Stomach smooth muscle (tissue), 2 donors: Measurements from ENCODE around the gene AMIGO1.
"Not testable (repeated sequence)": the region's sequence is repeated elsewhere in the genome, so short reads cannot be mapped to it uniquely, and the experiment has no call there.

Experiments
- H3K27ac ChIP-seq: one replicate; pipeline ENCODE4 v1.7.0; 2013; ENCODE audit warnings: mild to moderate bottlenecking, low read length, inconsistent platforms
- H3K27me3 ChIP-seq, 2 donors: one replicate each; pipeline ENCODE4 v1.7.0; 2013; ENCODE audit warnings: low read length in 2 of 2; ENCODE audit not compliant: insufficient read depth in 2 of 2, control insufficient read depth in 1 of 2
- H3K36me3 ChIP-seq, 2 donors: one replicate each; pipeline ENCODE4 v1.7.0; 2013; ENCODE audit warnings: low read length in 2 of 2; ENCODE audit not compliant: control insufficient read depth in 2 of 2, insufficient read depth in 2 of 2
- H3K4me1 ChIP-seq: one replicate; pipeline ENCODE4 v1.7.0; 2013; ENCODE audit warnings: low read length; ENCODE audit not compliant: control insufficient read depth, insufficient read depth
- H3K4me3 ChIP-seq, 2 donors: one replicate each; pipeline ENCODE4 v1.7.0; 2013; ENCODE audit warnings: low read length in 2 of 2
- H3K9ac ChIP-seq, 2 donors: one replicate each; pipeline ENCODE4 v1.7.0; 2013; ENCODE audit warnings: low read length in 2 of 2, mild to moderate bottlenecking in 1 of 2
- H3K9me3 ChIP-seq, 2 donors: one replicate each; pipeline ENCODE4 v1.7.0; 2013; ENCODE audit warnings: low read length in 2 of 2; ENCODE audit not compliant: control insufficient read depth in 2 of 2
- donor health status: healthy.
- donor health status: Pancreatic carcinoma.

The AMIGO1 gene

DNA sequence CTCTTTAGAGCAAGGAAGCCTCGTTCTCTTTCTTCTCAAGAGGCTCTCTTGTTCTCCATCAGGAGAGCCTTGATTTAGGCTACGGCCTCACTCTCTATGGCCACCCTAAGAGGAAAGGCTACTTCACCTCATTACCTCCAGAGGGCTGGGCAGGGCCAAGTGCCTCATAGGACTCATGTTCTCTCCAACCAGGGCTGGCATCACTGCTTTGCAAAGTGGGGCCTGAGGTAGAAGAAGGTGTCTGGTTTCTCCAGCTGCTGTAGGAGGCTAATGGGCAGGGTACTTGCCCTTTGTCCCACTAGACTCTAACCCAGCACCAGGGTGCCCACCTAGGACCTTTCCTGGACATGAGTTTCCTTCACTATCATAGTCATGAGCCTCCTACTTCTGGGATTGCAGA, 27.9 kb downstream of the AMIGO1 start:
- Histone ChIP-seq H3K27ac (no peak overlapping the region), H3K36me3 (peaks cover 10 to 13% of the 10 kb centered on the region in 2 donors), H3K9ac (no peak overlapping the region), H3K9me3 (no peaks in the 10 kb centered on the region), H3K4me3 (no peak overlapping the region), H3K4me1 (peaks cover 16% of the 10 kb centered on the region), H3K27me3 (no peaks in the 10 kb centered on the region)

DNA sequence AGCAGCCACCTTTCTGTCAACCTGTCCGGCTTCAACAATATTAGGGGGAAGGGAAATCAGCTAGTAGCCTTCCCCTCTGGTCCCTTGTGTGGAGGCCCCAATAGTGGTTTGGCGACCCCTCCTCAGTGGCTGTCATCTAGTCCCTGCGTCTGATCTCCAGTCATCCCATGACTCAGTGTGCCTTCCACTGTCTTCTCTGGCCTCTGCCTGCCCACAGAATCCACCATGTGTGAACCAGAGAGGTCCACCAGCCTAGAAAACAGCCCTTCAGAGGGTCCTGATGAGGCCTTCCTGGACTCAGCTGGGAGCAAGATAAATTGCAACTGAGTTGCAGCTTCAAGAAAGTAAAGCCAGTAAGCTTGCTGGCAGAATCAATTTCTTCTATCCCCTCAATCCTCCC, 29.6 kb downstream of the AMIGO1 start:
- no peaks in the 10 kb centered on the region for H3K9me3 ChIP-seq
- peaks cover 21 to 22% of the 10 kb centered on the region in 2 donors for H3K36me3 ChIP-seq
- H3K27ac ChIP-seq: no peak overlapping the region
- no peaks in the 10 kb centered on the region for H3K27me3 ChIP-seq
- H3K9ac ChIP-seq: no peak overlapping the region
- H3K4me3 ChIP-seq: no peak overlapping the region
- peaks cover 15% of the 10 kb centered on the region for H3K4me1 ChIP-seq

DNA sequence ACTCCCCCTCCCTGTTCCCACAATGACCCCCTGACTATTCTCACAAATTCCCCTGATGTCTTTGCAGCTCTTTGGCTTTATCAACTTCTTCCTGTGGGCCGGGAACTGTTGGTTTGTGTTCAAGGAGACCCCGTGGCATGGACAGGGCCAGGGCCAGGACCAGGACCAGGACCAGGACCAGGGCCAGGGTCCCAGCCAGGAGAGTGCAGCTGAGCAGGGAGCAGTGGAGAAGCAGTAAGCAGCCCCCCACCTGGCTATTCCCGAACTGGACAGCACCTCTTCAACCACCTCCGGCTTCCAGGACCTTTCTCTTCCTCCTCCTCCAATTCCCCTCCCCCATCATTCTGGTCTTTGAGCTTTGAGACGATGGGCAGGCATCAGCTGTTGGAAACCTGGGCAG, 30.2 kb downstream of the AMIGO1 start:
- Histone ChIP-seq H3K4me3 (no peak overlapping the region), H3K9ac (no peak overlapping the region)

DNA sequence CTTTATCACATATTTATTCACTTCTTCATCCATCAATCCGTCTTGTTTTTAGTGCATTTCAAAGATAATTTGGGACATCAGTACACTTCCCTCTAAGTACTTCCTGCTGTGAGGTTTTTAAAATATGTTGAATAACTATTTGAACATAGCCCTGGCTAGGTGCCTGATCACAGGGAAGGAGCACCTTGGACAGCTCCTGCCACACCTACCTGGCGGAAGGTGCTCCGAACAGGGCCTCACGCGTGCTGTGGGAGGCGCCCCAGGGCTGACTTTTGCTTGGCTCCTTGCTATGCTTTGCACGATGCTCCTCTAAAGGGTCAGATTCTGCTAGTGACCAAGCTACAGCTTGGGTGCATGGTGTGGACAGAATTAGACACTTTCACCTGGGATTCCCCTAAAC, 30.7 kb downstream of the AMIGO1 start:
- H3K4me1 ChIP-seq: peaks cover 7% of the 10 kb centered on the region

More for the DNA sequence above, 30.2 kb downstream of the AMIGO1 start:
- peaks cover 9% of the 10 kb centered on the region for H3K4me1 ChIP-seq
- H3K36me3 ChIP-seq: peaks cover 21 to 22% of the 10 kb centered on the region in 2 donors
- H3K9me3 ChIP-seq: no peaks in the 10 kb centered on the region
- no peaks in the 10 kb centered on the region for H3K27me3 ChIP-seq
- H3K27ac ChIP-seq: no peak overlapping the region

DNA sequence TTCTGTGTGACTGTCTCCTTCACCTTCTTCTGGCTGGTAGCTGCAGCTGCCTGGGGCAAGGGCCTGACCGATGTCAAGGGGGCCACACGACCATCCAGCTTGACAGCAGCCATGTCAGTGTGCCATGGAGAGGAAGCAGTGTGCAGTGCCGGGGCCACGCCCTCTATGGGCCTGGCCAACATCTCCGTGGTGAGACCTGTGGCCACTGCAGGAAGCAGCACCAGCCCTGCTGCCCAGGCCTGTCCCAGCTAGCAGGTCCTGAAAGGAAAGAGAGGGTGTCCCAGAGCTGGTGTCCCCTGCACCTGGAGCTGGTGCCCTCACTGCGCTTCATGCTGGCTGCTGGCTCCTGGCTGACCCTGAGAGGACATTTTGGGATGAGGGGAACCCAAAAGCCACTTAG, 31.7 kb downstream of the AMIGO1 start:
- peaks cover 21 to 22% of the 10 kb centered on the region in 2 donors for H3K36me3 ChIP-seq
- H3K27ac ChIP-seq: no peak overlapping the region
- H3K9me3 ChIP-seq: no peaks in the 10 kb centered on the region
- peaks cover under 1% of the 10 kb centered on the region for H3K4me1 ChIP-seq
- no peak overlapping the region for H3K4me3 ChIP-seq
- no peak overlapping the region for H3K9ac ChIP-seq
- H3K27me3 ChIP-seq: no peaks in the 10 kb centered on the region

More for the DNA sequence above, 30.7 kb downstream of the AMIGO1 start:
- Histone ChIP-seq H3K9me3 (no peaks in the 10 kb centered on the region), H3K9ac (no peak overlapping the region), H3K27me3 (no peaks in the 10 kb centered on the region), H3K27ac (no peak overlapping the region), H3K4me3 (no peak overlapping the region), H3K36me3 (peaks cover 21 to 22% of the 10 kb centered on the region in 2 donors)

DNA sequence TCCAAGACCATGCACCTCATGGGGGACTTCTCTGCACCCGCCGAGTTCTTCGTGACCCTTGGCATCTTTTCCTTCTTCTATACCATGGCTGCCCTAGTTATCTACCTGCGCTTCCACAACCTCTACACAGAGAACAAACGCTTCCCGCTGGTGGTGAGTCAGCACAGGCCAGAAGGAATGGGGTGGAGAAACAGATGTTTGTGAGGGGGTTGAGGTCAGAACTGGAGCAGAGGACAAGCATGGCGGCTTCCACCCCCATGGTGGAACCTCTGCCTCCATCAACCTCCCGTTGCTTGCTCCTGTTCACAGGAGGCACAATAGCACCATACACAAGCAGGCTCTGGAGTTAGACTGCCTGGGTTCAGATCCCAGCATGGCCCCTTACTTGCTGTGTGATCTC, 32.7 kb downstream of the AMIGO1 start:
- H3K9me3 ChIP-seq: no peaks in the 10 kb centered on the region
- H3K36me3 ChIP-seq: peaks cover 20 to 21% of the 10 kb centered on the region in 2 donors
- no peak overlapping the region for H3K4me3 ChIP-seq
- no peak overlapping the region for H3K27ac ChIP-seq
- H3K27me3 ChIP-seq: no peaks in the 10 kb centered on the region
- no peak overlapping the region for H3K9ac ChIP-seq
- H3K4me1 ChIP-seq: no peaks in the 10 kb centered on the region

DNA sequence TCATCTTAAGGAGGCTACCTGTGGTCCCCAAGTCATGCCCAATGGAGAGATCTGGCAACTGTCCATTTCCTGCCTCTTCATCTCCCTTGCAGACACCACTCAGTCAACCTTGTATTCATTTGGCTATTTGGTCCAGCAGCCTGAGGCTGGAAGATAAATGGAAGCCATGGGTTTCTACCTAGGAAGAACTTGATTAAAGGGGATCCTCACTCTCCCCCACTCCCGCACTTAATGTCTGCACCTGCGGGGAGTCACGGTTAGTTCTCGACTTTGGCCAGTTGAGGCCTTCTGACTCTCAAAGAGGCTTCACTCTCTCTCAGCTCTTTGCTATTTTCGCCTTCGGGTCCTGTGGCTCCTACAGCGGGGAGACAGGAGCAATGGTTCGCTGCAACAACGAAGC, 34.3 kb downstream of the AMIGO1 start:
- Histone ChIP-seq H3K4me3 (no peak overlapping the region), H3K9me3 (no peaks in the 10 kb centered on the region), H3K9ac (no peak overlapping the region), H3K27me3 (no peaks in the 10 kb centered on the region), H3K4me1 (no peaks in the 10 kb centered on the region), H3K27ac (no peak overlapping the region), H3K36me3 (peaks cover 17 to 21% of the 10 kb centered on the region in 2 donors)

DNA sequence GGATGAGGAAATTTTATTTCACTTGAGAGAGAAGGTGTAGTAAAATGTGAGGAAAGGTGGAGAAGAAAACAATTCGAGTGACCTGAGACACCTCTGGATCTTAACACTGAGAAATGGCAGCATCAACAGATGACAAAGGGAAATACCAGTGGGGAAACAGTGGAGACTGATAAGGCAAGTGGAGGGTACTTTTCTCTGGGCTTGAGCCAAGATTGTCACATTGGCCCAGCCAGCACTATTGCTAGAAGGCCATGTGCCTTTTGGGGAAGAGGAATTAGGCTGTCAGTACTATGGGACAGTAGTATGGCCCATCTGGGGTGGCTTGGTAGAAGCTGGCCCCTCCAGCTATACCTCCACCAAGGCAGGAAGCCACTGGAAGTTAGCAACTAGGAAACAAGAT, 34.8 kb downstream of the AMIGO1 start:
- H3K4me1 ChIP-seq: no peaks in the 10 kb centered on the region
- H3K27me3 ChIP-seq: no peaks in the 10 kb centered on the region
- no peak overlapping the region for H3K9ac ChIP-seq
- no peaks in the 10 kb centered on the region for H3K9me3 ChIP-seq
- H3K4me3 ChIP-seq: no peak overlapping the region
- peaks cover 15 to 21% of the 10 kb centered on the region in 2 donors for H3K36me3 ChIP-seq
- H3K27ac ChIP-seq: no peak overlapping the region

DNA sequence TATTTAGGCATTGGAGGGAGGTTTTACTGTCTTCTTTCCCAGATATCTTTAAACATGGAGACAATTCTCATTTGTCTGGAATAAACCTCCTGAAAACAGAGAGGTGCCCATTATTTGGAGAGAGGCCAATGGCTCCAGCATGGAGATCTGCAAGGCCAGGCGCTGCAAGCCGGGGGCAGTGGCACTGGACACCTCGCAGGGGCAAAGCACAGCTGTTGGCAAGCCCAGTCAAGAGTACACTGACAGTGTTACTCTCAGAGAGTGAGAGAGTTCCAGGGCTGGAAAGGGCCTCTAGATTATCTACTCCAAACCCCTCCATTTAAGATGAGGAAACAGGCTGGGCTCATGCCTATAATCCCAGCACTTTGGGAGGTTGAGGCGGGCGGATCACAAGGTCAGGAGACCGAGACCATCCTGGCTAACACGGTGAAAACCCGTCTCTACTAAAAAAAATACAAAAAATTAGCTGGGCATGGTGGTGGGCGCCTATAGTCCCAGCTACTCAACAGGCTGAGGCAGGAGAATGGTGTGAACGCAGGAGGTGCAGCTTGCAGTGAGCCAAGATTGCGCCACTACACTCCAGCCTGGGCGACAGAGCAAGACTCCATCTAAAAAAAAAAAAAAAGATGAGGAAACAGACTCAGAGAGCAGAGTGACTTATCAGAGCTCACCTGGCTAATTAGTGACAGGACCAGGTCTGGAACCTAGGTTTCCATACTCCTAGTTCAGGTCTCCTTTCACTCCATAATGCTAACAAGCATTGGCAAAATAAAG, 36.1 kb downstream of the AMIGO1 start:
- not testable (repeated sequence) for H3K9me3 ChIP-seq, H3K4me3 ChIP-seq, H3K9ac ChIP-seq, H3K27me3 ChIP-seq, H3K27ac ChIP-seq, H3K4me1 ChIP-seq
- peaks cover 15 to 18% of the 10 kb centered on the region in 2 donors for H3K36me3 ChIP-seq

DNA sequence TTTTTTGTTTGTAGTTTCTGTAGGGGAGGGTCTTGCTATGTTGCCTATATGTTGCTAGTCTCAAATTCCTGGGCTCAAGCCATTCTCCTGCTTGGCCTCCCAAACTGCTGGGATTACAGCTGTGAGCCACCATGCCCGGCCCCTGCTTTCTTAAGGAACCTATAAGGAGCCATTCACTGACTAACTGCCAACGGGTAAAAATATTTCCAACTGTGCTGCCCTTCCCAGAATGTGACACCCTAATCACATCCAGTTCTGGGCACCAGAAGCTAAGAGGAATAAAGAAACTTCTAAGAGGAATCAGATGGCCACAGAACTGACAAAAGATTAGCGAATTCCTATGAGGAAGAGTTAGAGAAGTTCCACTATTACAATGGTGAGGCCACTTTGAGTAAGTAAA, 36.7 kb downstream of the AMIGO1 start:
- Histone ChIP-seq H3K4me3 (no peak overlapping the region), H3K9ac (no peak overlapping the region), H3K9me3 (no peaks in the 10 kb centered on the region), H3K27me3 (no peaks in the 10 kb centered on the region), H3K4me1 (no peaks in the 10 kb centered on the region), H3K27ac (no peak overlapping the region), H3K36me3 (peaks cover 11 to 18% of the 10 kb centered on the region in 2 donors)

DNA sequence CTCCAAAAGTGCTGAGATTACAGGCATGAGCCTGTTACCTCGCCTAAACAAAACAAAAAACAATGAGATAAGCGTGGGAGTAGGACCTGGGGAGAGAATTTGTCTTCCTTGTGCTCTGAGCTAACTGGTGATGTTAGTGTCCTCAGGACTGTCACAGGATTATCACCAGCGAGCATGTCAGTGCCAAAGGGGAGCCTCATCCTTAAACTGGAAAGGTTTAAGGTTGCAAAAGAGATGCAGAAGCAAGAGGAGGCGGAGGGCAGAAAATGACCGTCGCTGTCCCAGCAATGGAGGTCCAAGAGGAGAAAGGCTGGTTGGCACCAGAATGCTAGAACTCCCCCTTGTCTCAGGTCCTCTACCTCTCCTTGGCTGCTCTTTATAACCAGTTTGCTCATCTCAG, 39.3 kb downstream of the AMIGO1 start:
- H3K36me3 ChIP-seq: peaks cover 0 to under 1% of the 10 kb centered on the region in 2 donors
- H3K9me3 ChIP-seq: no peaks in the 10 kb centered on the region
- peaks cover 0 to 3% of the 10 kb centered on the region in 2 donors for H3K27me3 ChIP-seq
- no peak overlapping the region for H3K27ac ChIP-seq
- no peak overlapping the region for H3K9ac ChIP-seq
- H3K4me3 ChIP-seq: no peak overlapping the region
- H3K4me1 ChIP-seq: peaks cover 4% of the 10 kb centered on the region
